Breast epithelium (tissue), 3 donors: ENCODE data around the gene NAA80.

Experiments used
- POLR2A ChIP-seq: fragments of 450-650 bp; IDR thresholded peaks from one replicate; pipeline ENCODE4 v1.6.1; 2016; ENCODE audit warnings: antibody characterized with exemption, mild to moderate bottlenecking, moderate library complexity
- TF ChIP-seq, protein P1 (sequence below), 3 donors: fragments of 450-650 bp; IDR thresholded peaks; one replicate each; pipeline ENCODE4 v1.5.1; 2016 to 2017; ENCODE audit warnings: antibody characterized with exemption in 3 of 3, mild to moderate bottlenecking in 3 of 3, moderate library complexity in 3 of 3

DNA sequence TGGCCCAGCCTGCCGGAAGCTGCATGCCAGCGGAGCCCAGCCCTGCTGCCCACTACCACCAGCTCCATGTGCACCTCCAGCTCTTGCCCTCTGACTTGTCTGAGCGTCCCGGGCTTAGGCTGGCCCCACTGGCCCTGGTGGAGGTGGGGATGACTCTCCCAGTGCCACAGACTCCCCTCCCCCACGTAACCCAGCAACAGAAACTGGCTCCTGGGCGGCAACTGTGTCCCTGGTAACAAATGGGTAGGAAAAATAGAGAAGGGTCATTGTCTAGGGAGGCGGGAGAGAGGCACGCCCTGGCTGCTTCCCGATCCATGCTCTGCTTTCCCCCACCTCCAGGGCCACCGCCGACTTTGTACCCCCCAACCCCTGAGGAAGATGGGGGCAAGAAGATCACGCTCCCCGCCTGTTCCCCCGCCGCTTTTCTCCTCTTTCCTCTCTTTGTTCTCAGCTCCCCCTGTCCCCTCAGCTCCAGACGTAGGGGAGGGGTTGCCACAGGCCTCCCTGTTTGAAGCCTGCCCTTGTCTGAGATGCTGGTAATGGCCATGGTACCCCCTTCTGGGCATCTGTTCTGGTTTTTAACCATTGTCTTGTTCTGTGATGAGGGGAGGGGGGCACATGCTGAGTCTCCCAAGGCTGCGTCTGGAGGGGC lies 41.0 kb downstream of the NAA80 start:
- TF ChIP-seq, protein P1, sequence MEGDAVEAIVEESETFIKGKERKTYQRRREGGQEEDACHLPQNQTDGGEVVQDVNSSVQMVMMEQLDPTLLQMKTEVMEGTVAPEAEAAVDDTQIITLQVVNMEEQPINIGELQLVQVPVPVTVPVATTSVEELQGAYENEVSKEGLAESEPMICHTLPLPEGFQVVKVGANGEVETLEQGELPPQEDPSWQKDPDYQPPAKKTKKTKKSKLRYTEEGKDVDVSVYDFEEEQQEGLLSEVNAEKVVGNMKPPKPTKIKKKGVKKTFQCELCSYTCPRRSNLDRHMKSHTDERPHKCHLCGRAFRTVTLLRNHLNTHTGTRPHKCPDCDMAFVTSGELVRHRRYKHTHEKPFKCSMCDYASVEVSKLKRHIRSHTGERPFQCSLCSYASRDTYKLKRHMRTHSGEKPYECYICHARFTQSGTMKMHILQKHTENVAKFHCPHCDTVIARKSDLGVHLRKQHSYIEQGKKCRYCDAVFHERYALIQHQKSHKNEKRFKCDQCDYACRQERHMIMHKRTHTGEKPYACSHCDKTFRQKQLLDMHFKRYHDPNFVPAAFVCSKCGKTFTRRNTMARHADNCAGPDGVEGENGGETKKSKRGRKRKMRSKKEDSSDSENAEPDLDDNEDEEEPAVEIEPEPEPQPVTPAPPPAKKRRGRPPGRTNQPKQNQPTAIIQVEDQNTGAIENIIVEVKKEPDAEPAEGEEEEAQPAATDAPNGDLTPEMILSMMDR (IDR thresholded peaks at IDR 0.05): no peak
- no peak for TF ChIP-seq POLR2A
